HG02588 (cell line): ENCODE data around the gene GTF2F1.
"Not testable (repeated sequence)": the region's sequence is repeated elsewhere in the genome, so short reads cannot be mapped to it uniquely, and the experiment has no call there.

Experiments used
- ATAC-seq: cut with Tn5 transposase; IDR thresholded peaks from one replicate; pipeline ENCODE4 v1.9.1; 2021; ENCODE audit warnings: mild to moderate bottlenecking, moderate library complexity; ENCODE audit not compliant: unreplicated experiment

Gene GTF2F1

DNA sequence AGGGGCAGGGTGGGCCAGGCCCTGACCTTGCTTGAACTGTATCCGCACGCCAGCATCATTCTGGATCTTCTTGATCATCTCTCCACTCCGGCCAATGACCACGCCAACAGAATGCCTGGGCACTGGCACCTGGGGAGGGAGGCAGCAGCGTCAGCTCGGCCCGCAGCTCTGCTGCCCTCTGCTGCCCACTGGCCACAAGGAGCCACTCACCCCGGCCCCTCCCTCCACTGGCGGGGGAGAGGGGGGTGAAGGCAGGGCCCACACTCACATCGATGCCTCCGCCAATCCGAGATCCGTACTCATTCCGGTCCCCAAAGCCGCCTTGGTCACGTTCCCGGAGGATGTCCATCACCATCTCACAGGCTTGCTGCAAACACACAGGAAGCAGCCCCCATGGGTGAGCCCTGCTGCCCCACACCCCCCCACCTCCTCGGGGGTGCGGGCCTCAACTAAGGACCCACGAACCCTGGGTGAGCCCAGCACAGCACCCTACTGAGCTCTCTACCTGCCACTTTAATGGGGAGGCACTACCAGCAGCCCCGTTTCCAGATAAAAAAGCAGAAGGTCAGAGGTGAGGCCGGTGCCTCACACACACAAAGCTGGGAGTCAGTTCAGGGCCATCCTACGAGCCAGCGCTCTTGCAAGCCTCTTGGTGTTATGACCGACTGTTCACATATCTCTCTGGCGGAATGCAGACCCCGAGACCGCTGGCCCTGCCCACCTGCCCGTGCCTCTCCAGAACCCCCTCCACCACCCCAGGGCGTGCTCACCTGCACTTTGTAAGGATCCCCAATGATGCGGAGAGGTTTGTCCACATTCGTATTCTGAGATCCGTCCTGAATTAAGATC is 25.0 kb upstream of the GTF2F1 start:
- no peak for ATAC-seq

DNA sequence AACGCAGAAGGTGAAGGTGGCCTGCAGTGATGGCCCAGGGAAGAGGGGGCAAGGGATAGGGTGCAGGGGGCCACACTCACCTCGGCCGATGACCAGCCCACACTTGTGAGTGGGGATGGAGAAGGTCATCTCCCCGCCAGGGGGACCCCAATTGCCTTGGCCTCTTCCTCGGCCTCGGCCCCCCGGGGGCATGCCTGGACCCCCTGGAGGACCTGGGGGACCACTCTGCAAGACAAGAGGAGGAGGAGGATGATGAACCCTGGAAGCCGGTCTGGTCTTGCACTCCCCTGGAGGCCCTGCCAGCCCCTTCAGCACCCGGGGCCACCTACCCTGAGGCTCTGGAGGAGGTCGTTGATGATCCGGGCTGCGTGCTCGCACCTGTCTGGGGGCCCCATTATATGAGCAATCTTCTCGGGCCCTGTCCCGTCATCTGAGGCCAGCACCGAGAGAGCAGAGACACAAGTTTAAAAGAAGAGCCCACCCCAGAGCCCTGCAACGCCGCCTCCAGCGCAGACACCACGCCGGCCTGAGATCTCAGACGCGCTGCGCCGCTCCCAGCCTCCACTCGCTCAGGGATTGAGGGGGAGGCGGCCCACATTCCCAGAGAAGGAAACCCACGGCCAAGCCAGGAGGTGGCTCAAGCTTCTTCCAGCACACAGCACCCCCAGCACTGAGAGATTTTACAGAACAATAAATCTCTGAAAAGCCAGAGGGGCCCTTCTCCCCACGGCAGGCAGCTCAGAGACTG is 23.9 kb upstream of the GTF2F1 start:
- ATAC-seq: no peak

DNA sequence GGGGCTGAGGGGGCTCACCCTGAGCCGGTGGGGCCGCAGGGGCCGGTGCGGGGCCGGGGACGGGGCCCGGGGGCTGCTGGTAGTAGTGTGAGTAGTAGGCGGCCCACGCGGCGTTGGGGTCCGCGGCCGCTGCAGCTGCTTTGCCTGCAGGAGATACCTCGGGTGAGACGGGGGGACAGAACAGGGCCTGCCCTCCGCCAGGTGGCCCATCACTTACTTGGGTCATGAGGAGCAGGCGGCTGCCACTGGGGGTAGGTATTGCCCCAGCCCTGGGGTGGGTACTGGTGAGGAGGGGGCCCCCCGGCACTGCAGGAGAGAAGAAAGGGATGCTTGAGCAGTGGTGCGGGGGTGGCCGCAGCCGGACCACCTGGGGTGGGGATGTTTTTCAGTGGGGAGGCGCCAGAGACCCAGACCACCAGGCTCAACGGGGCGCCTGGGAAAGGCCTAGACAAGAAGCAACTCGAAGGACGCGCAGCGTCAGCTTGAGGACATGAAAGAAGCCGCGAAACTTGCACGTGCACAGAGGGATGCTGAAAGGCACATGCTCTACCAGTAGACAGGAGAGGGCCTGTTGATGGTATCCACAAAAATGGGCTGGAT is 22.7 kb upstream of the GTF2F1 start:
- no peak for ATAC-seq

DNA sequence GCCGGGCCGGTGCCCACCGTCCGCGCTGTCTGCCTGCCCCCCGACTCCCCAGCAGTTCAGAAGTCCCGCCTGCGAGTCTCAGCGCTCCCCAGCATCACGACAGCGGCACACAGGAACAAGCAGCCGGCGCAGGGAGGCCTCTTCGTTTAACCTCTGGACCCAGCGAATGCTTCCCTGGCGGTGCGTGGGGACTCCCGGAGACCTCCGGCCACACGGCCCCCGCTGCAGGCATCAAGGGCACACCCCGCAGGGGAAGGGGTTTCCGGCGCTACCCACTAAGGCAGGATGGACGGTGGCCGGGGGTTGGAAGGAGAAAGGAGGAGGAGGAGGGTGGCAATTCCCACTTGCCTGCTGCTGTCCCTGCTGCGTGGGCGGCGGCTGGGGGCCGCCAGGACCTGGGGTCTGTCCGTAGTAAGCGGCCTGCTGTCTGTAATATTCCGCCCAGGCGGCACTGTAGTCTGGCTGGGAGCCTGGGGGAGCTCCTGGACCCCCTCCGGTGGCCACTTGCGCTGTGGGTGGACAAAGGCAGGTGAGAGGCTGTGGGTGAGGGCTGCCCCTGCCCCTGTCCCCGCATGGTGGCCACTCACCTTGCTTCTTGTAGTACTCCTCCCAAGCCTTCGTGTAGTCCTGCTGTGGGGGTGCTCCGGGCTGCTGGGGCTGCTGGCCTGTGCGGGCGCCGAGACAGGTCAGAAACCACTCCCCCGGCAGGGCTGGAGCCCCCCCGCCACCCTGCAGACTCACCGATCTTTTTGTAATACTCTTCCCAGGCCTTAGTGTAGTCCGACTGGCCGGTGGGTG is 22.0 kb upstream of the GTF2F1 start:
- ATAC-seq: no peak

DNA sequence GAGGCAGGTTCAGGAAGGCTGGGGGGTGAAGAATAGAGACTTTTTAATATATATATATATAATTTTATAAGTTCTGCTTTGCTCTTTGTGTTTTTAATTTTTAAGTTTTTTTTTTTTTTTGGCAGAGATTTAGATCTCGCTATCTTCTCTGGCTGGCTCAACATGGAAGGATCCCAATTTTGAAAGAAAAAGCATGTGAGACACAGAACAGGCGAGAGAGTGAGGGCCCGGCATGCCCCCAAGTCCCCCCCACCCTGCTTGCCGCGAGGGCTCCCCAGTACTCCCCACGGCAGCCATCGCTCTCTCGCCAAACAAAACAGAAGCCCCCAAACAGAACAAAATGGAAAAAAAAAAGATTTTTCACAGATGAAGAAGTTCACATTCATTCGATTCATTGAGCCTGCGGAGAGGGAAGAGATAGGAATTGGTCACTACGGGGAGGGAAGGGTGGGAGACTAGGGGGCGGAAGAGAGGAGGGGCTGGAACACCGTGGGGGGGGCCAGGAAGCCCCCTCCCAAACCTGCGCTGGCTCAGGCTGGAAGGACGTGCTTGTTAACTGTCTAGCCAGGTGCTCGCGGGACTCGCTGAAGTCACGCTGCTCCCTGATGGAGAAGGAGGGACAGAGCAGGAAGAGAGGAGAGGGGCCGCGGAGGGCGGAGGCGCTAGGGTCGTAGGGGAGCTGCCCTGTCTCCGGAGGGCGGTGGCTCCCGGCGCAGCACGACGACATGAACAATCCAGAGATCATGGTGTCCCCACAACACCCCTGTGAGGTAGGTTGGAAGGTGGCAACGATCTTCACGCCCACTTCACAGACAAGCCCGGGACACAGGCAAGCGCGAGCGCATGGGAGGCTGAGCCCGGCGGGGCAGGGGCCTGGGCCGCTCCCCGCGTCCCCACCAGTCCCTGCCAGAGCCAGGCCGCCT is 21.0 kb upstream of the GTF2F1 start:
- no peak for ATAC-seq

DNA sequence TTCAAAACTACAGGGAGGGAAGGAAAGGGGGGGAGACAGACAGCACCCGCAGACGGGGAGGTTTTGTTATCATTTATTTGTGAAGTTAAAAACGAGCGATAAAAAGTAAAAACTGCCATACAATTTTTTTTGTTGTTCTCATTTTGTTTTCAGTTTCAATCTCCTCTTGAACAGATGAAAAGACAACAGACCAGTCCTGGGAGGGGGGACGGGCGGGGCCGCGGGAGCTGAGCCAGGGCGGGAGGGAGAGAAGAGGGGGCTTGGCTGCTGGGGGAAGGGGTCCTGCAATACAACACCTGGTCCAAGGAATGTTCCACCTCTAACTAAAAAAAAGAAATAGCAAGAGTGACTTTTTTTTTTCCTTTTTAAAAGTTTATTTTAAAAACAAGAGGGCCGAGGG is 20.3 kb upstream of the GTF2F1 start:
- ATAC-seq: no peak

DNA sequence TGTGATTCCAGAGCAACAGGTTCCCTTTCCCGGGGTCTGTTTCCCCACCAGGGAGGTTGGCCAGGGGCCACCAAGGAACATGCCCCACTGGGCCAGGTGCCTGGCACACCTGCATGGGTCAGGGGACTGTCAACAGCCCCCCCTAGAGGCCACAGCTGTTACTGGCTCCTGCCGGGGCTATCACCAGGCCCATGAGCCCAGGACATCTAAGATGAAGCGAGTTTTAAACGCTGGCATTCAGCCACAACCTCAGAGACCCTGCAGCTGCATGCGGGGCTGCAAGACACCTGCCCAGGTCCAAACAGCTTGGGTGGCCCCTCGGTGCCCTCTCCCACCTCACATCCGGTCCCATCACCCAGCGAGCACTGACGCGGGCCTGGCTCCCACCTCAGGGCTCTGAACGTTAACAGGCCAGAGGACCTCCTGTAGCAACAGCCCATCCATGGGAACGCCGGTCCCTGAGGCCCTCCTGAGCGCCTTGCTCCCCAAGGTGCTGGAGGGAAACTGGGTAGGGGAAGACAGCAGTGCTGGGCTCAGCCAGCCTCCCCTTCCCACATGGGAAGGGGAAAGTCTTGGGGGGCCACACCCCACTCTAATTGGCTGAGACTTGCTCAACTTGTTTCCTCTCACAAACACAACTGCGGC is 19.6 kb upstream of the GTF2F1 start:
- no peak for ATAC-seq

DNA sequence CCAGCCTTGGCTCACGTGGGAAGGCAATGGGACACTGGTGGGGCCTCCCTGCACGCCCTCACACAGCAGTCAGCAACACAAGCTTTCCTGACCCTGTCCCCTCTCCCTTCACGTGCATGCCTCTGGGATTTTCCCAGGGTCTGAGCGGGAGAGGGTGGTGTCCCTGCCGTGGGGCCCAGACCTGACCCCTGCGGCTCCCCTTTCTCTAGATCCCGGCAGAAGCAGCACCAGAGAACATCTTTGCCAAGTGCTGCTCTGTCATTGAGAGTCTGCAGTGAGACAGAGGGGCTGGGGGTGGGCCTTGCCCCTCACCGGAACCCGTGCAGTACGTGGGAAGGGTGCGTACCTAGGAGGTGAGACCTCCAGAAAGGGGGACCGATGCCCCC is 19.1 kb upstream of the GTF2F1 start:
- no peak for ATAC-seq

DNA sequence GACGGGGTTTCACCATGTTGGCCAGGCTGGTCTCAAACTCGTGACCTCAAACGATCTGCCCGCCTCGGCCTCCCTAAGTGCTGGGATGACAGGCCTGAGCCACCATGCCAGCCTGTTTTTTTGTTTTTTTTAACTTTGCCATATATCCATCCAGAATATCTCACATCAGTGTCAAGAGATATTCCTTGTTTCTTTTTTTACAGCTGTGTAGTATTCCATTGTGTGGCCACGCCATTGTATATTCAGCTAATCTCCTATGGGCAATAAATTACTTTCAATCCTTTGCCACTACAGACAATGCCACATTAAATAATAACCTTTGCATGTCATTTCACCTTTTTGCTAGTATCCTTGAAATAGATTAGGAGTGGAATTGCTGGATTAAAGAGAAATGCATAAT is 16.4 kb upstream of the GTF2F1 start:
- ATAC-seq: no peak

DNA sequence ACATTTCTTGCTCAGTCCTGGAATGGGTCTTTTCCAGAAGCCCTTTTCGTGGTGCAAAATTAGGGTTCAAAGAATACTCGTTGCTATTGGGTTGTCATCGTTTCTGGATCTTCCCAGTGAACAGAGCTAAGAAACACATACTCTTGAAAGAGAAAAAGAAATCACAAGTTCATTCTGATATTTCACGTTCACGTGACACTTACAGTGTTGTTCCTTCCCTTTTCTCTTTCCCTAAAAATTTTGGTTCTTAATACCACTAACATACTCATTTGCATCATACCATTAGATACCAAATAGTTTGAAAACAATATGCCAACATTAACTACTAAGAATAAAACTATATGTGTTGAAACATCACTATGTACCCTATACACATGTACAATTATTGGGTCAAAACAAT is 13.4 kb upstream of the GTF2F1 start:
- ATAC-seq: no peak

DNA sequence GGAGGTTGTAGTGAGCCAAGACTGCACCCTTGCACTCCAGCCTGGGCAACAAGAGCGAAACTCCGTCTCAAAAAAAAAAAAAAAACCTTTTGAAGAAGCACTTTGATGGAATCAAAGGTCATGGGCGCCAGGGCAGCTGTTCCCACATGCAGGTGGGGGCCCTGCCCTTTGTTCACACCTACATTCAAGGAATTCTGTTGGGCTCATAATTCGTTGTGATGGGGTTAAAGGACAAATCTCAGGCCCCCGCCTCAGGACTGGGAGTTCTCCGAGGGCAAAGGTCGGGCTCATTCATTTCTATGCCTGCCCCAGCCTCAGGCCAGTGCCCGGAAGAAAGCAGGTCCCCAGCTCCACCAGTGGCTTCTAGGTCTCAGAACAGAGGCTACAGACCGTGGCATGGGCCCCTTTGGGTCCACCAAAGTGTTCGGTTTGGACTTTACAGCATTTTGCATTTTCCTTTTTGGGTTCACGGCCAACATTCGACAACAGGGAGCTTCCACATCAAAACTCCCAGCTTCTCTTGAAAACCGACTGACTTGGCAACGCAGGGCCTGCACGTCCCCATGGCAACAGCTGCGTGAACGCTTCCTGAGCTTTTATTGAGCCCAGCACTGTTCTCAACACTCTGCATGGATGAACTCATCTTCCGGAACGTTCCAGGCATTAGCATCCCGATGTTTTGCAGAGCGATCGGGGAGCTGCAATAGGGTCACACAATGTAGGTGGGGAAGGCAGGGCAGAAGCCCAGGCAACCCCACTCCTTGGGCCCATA is 10.1 kb upstream of the GTF2F1 start:
- ATAC-seq: no peak

DNA sequence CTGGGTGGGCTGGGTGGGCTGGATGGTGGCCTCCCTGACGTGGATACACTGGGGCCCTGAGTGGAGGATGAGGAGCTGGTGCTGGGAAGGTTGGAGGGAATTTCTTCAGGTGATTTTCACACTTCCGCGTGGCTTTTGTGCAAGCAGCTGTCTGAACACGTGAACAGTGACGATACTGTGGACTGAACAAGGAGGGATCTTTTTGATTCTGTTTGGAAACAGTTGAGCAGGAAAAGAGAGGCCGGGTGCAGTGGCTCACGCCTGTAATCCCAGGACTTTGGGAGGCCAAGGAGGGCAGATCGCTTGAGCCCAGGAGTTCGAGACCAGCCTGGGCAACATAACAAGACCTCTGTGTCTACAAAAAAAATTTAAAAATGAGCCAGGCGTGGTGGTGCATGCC is 9.1 kb upstream of the GTF2F1 start:
- no peak for ATAC-seq

DNA sequence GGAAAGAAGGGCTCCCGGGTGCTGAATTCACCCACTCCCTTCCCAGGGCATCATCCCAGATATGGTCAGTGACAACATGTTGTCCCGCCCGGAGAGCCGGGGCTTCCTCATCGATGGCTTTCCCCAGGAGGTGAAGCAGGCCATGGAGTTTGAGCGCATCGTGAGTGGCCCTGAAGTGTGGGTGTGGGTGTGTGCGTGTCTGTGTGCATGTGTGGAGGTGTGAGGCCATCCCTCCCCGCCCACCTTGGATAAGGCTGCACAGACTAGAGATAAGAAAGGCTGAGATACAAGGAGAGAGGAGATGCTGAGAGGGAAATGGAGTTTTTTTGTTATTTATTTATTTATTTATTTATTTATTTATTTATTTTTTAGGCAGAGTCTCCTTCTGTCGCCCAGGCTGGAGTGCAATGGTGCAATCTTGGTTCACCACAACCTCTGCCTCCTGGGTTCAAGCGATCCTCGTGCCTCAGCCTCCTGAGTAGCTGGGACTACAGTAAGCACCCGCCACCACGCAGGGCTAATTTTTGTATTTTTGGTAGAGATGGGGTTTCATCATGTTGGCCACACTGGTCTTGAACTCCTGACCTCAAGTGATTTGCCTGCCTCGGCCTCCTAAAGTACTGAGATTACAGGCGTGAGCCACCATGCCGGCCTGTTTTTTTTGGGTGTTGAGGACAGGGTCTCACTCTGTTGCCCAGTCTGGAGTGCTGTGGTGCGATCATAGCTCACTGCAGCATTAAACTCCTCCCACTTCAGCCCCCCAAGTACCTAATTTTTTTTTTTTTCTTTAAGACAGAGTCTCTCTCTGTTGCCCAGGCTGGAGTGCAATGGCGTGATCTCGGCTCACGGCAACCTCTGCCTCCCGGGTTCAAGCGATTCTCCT is 7.3 kb upstream of the GTF2F1 start:
- not testable (repeated sequence) for ATAC-seq

DNA sequence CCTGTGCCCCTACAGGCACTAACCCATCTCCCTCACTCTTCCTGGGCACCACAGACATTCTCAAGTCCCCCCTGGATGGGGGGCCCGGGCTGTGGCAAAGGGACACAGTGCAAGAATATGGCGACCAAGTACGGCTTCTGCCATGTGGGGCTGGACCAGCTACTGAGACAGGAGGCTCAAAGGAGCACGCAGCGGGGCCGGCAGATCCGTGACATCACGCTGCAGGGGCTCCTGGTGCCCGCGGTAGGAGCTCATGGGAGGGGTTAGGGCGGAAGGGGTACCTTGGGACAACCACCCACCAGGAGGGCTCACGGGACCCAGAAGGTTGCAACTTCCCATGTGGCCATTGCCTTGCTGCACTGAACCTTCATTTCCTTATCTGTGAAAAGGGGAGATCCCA is 3.3 kb upstream of the GTF2F1 start:
- ATAC-seq: no peak

DNA sequence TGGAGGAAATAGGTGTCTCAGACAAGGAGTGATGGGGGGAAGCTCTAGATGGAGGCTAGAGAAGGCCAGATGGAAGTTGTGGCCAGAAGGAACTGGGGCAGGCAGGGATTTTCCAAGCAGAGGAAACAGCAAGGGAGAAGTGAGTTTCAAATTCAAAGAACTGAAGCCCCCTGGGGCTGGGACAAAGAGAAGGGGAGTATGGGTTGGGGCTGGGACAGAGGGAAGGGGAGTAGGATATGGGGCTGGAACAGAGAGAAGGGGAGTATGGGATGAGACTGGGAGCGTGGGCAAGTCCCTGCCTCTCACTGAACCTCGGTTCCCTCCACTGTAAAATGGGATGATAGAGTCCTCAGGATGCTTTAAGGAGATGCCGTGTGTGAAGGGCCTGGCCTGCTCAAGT is 1.9 kb upstream of the GTF2F1 start:
- ATAC-seq: no peak

DNA sequence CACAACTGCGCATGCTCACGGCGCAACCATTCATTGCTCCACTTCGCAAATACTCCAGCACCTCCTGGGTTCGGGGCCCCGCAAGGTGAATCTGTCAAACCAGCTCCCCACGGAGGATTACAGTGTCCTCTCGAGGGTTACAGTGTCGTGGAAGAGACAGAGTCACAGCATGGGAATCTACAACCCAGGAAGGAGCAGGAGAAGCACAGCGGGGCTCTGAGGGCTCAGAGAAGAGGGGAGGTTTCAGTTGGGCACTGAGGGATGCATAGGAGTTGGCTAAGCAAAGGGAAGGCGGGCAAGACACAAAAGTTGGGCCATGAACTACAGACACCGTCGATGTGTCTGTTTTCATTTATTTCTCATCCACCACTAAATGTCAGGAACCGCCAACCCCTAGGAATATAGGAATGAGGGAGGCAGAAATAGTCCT is 1.0 kb upstream of the GTF2F1 start:
- ATAC-seq: peak; percentile 25

DNA sequence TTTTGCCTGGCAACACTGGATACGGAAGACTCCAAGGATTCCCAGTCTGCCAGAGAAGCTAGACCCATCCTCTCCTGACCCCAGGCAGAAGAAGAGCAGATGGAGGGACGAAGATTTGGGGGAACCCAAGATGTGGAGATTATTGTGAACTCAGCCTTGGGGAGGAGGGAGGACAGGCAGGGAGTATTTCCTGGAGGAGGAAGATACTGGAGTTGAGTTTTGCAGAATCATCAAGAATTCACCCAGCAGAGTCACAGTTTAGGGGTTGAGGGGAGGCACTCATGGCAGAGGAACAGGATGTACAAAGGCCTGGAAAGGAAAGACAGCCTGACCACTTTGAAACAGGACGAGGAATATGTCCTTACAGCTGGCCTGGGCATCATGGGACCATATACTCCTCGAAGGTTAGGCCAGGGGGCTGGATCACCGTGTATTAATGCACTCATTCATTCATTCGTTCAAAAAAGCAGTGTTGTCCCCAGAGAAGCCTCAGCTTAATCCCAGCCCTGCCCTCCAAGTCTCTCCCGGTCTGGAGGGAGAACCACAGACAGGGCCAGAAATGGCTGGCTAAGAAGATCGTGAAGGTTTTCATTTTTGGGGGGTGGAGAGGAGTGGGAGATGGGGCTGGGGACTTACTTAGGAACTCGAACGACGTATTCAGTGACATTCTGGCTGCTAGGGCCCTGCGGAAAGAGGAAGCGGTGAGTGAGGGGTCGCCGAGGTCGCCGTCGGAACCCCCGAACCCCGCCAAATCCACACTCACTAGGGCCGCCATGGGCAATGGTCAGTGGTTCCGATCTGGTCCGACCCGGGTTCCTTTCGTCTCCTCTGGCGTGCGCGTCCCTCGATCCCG is 517 bp downstream of the GTF2F1 start:
- ATAC-seq: peak; percentile 3
